ENCODE measurements around the gene NCL.

GRCh38 chr2:231412618-231412963, 51.7 kb downstream of the NCL start:
- TF ChIP-seq CTCF (IDR thresholded peaks at IDR 0.05): no peak
- TF ChIP-seq POLR2A (IDR thresholded peaks at IDR 0.05): no peak
